Measurements from ENCODE around the gene DYRK4.

- TF ChIP-seq CTCF (IDR thresholded peaks at IDR 0.05; ENCODE audit: borderline replicate concordance, extremely low read depth, low read length, poor library complexity, severe bottlenecking) (no peak), EZH2 (IDR thresholded peaks at IDR 0.05; ENCODE audit: borderline replicate concordance, low read depth, low read length, severe bottlenecking) (no peak)
Measured at GRCh38 chr12:4572680-4573079, 10.7 kb downstream of the DYRK4 start.

Data from DND-41 (cell line).